Psoas muscle (tissue), 8 donors: ENCODE results near the gene CNTN6. TPM values are rescaled to one million over a fixed set of nuclear protein-coding genes. Genes with fewer than 3 reads are reported as not detected.

ENCODE experiments used
- ATAC-seq, 4 donors: fragments of 200-7000 bp; cut with Tn5 transposase; one replicate each; pipeline ENCODE4 v1.9.1; 2020; ENCODE audit warnings: moderate library complexity in 3 of 4, mild to moderate bottlenecking in 2 of 4
- DNase-seq, 2 donors: peaks; one replicate each; pipeline ENCODE4 v3.0.0-alpha.2; 2020
- H3K27ac ChIP-seq: fragments of 200-600 bp; one replicate; pipeline ENCODE4 v1.8.0; 2022
- H3K27me3 ChIP-seq, 3 donors: fragments of 200-600 bp in 1 of 3; one replicate each; pipeline versions ENCODE4 v1.6.1 to v1.8.0; 2013 to 2022; ENCODE audit warnings: low read length in 2 of 3, mild to moderate bottlenecking in 2 of 3, moderate library complexity in 1 of 3; ENCODE audit not compliant: insufficient read depth in 3 of 3
- H3K36me3 ChIP-seq, 2 donors: fragments of 200-600 bp in 1 of 2; one replicate each; pipeline versions ENCODE4 v1.6.1 to v1.8.0; 2013 to 2022; ENCODE audit warnings: low read depth in 1 of 2, mild to moderate bottlenecking in 1 of 2, moderate library complexity in 1 of 2; ENCODE audit not compliant: insufficient read depth in 1 of 2
- H3K4me1 ChIP-seq: fragments of 200-600 bp; one replicate; pipeline ENCODE4 v1.8.0; 2022
- H3K4me3 ChIP-seq: fragments of 200-600 bp; one replicate; pipeline ENCODE4 v1.8.0; 2022; ENCODE audit warnings: mild to moderate bottlenecking
- H3K9me3 ChIP-seq: fragments of 200-600 bp; one replicate; pipeline ENCODE4 v1.8.0; 2022
- whole genome bisulfite sequencing, 3 donors: extraction: QIAGEN DNeasy Blood & Tissue Kit; methylation state at CpG; one replicate each; pipeline versions ENCODE4 v1.1.6 to v1.1.7; 2013; 5-methylcytosine and 5-hydroxymethylcytosine counted together
- intact Hi-C, 2 donors: fragments of 100-400 bp; cut with DNase I; formaldehyde crosslinking; loops; one replicate each; pipeline versions ENCODE4 v1.11.0 to v1.14.2; 2022
- polyA plus RNA-seq, 3 donors: library from polyadenylated mRNA; stranded (reverse); fragments of 200-250 nt; gene quantifications; one replicate each; pipeline ENCODE4 v1.2.3, GENCODE V29; 2013
- total RNA-seq, 4 donors: library from RNA; stranded (reverse); fragmentation: NEBNext Ultra II Directional in 2 of 4; extraction: Animal tissue kit (Norgen Biotek cat#: 25700) in 2 of 4; gene quantifications; one replicate each; pipeline versions ENCODE4 v1.2.1 to v1.2.4, GENCODE V29; 2021 to 2023
- TF ChIP-seq, protein P1 (sequence below): fragments of 200-600 bp; IDR thresholded peaks from one replicate; pipeline ENCODE4 v1.8.0; 2022; ENCODE audit warnings: antibody characterized with exemption
- donor health status: healthy with polysubstance abuse.
- donor health status: DM: no; HTN: no; CAD: no; lungs with moderate emphysema.
- donor health status: Bipolar disorder and iron deficiency.
- donor health status: healthy.
- donor health status: DM: yes; HTN: yes; CAD: no.
- donor health status: DM: no; HTN: no; CAD: no.
- donor health status: DM: no; HTN: no; CAD: no.
- donor health status: DM: yes; HTN: yes; CAD: no.

CNTN6 gene
- total and polyA plus RNA-seq, 7 donors = 0.10 TPM; not detected in 6

DNA sequence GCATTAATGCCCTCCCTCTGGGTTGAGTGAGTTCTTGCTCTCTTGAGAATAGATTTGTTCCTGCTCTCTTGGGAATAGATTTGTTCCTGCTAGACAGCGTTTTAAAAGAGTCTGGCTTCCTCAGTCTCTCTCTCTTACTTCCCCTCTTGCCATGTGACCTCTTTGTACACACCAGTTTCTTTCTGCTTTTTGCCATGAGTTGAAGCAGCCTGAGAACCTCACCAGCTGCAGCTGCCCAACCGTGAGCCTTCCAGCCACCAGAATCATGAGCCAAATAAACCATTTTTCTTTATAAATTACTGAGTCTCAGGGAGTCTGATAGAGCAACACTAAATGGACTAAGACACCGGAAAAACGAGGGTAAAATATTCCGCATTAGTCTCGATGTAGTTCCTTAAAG, 253.6 kb downstream of the CNTN6 start:
- ATAC-seq = no peak
- Histone ChIP-seq H3K27me3 (no peaks in the 10 kb centered on the region), H3K9me3 (no peaks in the 10 kb centered on the region), H3K36me3 (no peaks in the 10 kb centered on the region), H3K27ac (no peak overlapping the region), H3K4me3 (no peak overlapping the region), H3K4me1 (no peaks in the 10 kb centered on the region)
- no peak for DNase-seq
- TF ChIP-seq, protein P1, sequence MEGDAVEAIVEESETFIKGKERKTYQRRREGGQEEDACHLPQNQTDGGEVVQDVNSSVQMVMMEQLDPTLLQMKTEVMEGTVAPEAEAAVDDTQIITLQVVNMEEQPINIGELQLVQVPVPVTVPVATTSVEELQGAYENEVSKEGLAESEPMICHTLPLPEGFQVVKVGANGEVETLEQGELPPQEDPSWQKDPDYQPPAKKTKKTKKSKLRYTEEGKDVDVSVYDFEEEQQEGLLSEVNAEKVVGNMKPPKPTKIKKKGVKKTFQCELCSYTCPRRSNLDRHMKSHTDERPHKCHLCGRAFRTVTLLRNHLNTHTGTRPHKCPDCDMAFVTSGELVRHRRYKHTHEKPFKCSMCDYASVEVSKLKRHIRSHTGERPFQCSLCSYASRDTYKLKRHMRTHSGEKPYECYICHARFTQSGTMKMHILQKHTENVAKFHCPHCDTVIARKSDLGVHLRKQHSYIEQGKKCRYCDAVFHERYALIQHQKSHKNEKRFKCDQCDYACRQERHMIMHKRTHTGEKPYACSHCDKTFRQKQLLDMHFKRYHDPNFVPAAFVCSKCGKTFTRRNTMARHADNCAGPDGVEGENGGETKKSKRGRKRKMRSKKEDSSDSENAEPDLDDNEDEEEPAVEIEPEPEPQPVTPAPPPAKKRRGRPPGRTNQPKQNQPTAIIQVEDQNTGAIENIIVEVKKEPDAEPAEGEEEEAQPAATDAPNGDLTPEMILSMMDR = no peak
- WGBS, 3 donors = 63 to 67% (median 63%) methylated on average over 6 of the region's 6 CpGs
- intact Hi-C loops = no loop called here

DNA sequence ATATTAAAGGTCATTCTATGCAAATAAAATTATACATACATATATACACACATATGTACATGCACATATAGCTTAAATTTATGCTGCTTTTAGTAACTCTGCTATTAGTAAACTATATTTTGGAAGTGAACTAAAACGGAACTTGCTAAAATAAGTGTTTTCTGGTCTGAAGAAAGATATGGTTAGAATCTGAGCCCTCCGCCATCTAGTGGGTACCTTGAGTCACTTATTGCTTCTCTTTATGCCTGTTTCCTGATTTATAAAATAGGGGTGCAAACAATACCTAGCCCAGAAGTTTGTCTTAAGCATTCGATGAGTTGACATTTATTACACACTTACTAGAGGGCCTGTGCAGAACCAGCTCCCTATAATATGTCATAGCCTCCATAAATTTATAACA, 255.7 kb downstream of the CNTN6 start:
- TF ChIP-seq, protein P1 = no peak
- intact Hi-C loops = no loop called here
- no peaks in the 10 kb centered on the region for H3K9me3 ChIP-seq
- ATAC-seq = no peak
- H3K36me3 ChIP-seq = no peaks in the 10 kb centered on the region
- DNase-seq = no peak
- H3K27me3 ChIP-seq = no peaks in the 10 kb centered on the region
- H3K4me3 ChIP-seq = no peak overlapping the region
- 78 to 86% (median 83%) methylated on average over 3 of the region's 3 CpGs for WGBS, 3 donors
- H3K27ac ChIP-seq = no peak overlapping the region
- no peaks in the 10 kb centered on the region for H3K4me1 ChIP-seq

DNA sequence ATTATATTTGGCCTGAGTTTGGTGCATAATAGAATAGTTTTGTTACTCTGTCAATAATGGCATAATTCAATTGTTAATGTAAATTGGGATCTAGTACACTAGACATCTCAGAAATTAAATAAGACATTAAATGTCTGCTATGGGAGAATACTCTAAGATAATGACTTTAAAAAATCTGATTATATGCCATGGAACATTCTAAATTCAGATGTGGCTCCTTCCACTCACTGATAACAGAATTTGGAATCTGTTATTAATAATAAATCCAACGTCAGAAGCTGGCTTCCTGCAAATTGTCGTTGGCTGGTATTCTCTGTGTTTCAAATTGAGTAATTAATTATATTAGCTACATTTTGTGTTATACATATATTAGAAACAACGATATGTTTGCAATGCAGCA, 258.1 kb downstream of the CNTN6 start:
- TF ChIP-seq, protein P1 = no peak
- H3K27ac ChIP-seq = no peak overlapping the region
- no peaks in the 10 kb centered on the region for H3K4me1 ChIP-seq
- intact Hi-C loops = no loop called here
- no peak overlapping the region for H3K4me3 ChIP-seq
- no peak for ATAC-seq
- no peaks in the 10 kb centered on the region for H3K36me3 ChIP-seq
- 74 to 78% (median 77%) methylated on average over 3 of the region's 3 CpGs for WGBS, 3 donors
- no peaks in the 10 kb centered on the region for H3K27me3 ChIP-seq
- no peaks in the 10 kb centered on the region for H3K9me3 ChIP-seq
- DNase-seq = no peak

DNA sequence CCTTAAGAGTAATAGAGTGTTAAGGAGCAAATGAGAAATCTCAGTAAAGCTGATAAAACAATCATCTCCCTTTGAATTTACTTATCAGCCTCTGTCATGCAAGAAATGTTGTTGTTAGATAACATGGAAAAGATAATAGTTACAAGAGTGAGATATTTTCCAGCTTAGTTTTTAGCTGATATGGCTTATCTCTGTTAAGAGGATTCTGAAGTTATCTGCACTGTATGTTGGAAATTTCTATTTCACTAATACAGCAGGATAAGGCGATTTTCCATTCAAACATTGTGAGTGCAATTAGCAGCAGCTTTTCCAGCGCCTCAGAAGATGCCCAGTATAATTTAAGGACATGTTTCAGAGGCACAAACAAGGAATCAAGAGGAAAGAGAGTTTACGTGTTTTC, 262.9 kb downstream of the CNTN6 start:
- no peak overlapping the region for H3K4me3 ChIP-seq
- TF ChIP-seq, protein P1 = no peak
- H3K9me3 ChIP-seq = no peaks in the 10 kb centered on the region
- H3K4me1 ChIP-seq = no peaks in the 10 kb centered on the region
- ATAC-seq (no peak), DNase-seq (no peak)
- intact Hi-C loops = no loop called here
- H3K36me3 ChIP-seq = no peaks in the 10 kb centered on the region
- H3K27ac ChIP-seq = no peak overlapping the region
- 71 to 80% (median 80%) methylated on average over 3 of the region's 3 CpGs for WGBS, 3 donors
- H3K27me3 ChIP-seq = no peaks in the 10 kb centered on the region

DNA sequence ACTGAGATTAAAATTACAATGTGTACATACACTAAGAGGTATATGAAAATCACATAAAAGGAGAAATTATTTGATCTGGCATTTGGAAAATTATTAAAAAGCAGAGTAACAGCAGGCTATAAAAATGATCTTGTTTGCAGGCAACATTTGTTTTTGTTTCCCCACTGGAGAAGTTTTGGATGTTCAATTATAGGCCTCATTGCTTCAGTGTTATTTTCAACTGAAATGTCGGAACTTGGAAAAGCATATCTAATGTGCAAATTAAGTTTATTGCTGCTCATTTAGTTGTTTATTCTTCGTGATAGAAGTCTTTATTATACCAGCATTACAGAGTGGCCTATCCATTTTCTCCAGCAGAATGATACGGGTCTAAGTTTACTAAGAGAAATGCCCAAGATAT, 263.3 kb downstream of the CNTN6 start:
- Histone ChIP-seq H3K4me3 (no peak overlapping the region), H3K36me3 (no peaks in the 10 kb centered on the region), H3K9me3 (no peaks in the 10 kb centered on the region), H3K4me1 (no peaks in the 10 kb centered on the region), H3K27ac (no peak overlapping the region), H3K27me3 (no peaks in the 10 kb centered on the region)
- ATAC-seq (no peak), DNase-seq (no peak)
- TF ChIP-seq, protein P1 = no peak
- WGBS, 3 donors = 57 to 68% (median 58%) methylated on average over 3 of the region's 3 CpGs
- intact Hi-C loops = no loop called here
